Activated CD4-positive, alpha-beta T cell treated with anti-CD3 and anti-CD28 coated beads, Interleukin-2, amount 10 ng/mL, durations not matched to agents 7 days and 5 days (primary cell): ENCODE data around the gene SLPI. TPM values are rescaled to one million over a fixed set of nuclear protein-coding genes. Genes with fewer than 3 reads are reported as not detected.

Experiments
- total RNA-seq, 2 experiments: library from RNA; stranded (reverse); gene quantifications; one replicate each; pipeline ENCODE4 v1.2.3, GENCODE V29; 2021

Gene SLPI
- total RNA-seq, 2 experiments from 2014 or later: 0.37 TPM; not detected in 1

Other genes starting within 250 kb of the SLPI start
- gene KCNS1, start 153.4 kb downstream of the SLPI start, total RNA-seq: not detected
- not detected for gene WFDC5, start 139.4 kb downstream of the SLPI start, total RNA-seq
- not detected for gene WFDC12, start 130.1 kb downstream of the SLPI start, total RNA-seq
- gene PI3, start 79.7 kb downstream of the SLPI start, total RNA-seq: not detected
- not detected for gene SEMG1, start 47.5 kb downstream of the SLPI start, total RNA-seq
- gene SEMG2, start 33.2 kb downstream of the SLPI start, total RNA-seq: not detected
- gene RBPJL, start 52.3 kb upstream of the SLPI start, total RNA-seq: not detected
- under 1 TPM; 0.17 to 0.25 TPM for gene MATN4, start 53.7 kb upstream of the SLPI start, total RNA-seq
- 1 to 10 TPM; 7.5 to 8.1 TPM for gene SDC4, start 93.9 kb upstream of the SLPI start, total RNA-seq
- 10 to 100 TPM; 23.9 to 25.6 TPM for gene SYS1, start 108.6 kb upstream of the SLPI start, total RNA-seq
- not detected for gene TP53TG5, start 123.8 kb upstream of the SLPI start, total RNA-seq
- gene DBNDD2, start 153.7 kb upstream of the SLPI start, total RNA-seq: 10 to 100 TPM in 1 of 2 experiments, 1 to 10 TPM in 1; 9.0 to 10.5 TPM
- 10 to 100 TPM; 66.3 to 77.9 TPM for gene PIGT, start 161.6 kb upstream of the SLPI start, total RNA-seq
- not detected for gene WFDC2, start 215.2 kb upstream of the SLPI start, total RNA-seq